Articular chondrocyte of knee joint (primary cell): ENCODE results near the gene LYPD6B. TPM values are rescaled to one million over a fixed set of nuclear protein-coding genes. Genes with fewer than 3 reads are reported as not detected.

Experiments used
- total RNA-seq: library from RNA; depleted of rRNA; stranded (reverse); fragments of >200 nt; gene quantifications from 2 replicates; pipeline ENCODE4 v1.2.3, GENCODE V29; 2012

Gene LYPD6B, protein sequence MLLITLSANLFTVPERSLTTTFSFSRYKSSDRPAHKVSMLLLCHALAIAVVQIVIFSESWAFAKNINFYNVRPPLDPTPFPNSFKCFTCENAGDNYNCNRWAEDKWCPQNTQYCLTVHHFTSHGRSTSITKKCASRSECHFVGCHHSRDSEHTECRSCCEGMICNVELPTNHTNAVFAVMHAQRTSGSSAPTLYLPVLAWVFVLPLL
- total RNA-seq = 0.52 and 2.4 TPM in 2 replicates

DNA sequence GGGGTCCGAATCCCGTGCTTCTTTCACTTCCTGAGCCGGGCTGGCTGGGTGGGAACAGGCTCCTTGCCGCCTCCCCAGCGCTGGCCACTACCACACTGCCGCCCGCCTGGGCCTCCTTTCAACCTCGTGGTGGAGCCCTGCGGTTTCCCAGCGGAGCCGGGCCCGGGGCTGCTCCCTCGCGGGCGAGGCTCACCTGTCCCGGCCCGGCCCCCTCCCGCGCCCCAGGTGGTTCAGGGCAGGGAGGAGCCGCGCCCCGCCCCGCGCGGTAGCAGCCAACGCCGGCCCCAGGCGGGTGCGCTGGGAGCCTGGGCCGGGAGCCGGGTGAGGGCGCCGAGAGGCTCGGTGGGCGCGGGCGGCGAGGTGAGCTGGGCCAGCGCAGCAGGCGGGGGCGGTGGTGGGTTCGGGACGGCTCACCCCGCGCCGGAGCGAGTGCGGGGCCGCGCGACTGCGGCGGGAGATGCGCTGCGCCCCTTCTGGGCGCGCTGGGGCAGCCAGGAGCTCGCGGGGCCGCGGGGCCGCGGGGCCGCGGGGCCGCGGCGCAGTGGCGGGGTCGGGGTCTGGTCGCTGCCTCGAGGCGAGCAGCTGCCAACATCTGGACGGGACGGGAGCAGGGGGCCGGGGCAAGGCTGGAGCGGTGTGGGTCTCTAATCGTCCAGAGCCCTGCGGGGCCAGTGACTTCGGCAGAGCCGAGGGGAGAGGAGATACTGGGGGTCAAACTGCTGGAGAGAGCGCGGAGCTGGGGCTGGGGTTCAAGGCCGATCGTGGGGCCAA, at the start of gene LYPD6B:
LYPD6B (plus strand) TSS at position 258 of the 771 bp plus-strand sequence. CDS start 92,250 bp downstream, outside the sequence.

Other genes with a start within 250 kb of the LYPD6B start
- gene KIF5C, start 163.5 kb upstream of the LYPD6B start, total RNA-seq = 0.65 and 0.97 TPM in 2 replicates